ENCODE results near the gene NEU4.

NEU4 gene

DNA sequence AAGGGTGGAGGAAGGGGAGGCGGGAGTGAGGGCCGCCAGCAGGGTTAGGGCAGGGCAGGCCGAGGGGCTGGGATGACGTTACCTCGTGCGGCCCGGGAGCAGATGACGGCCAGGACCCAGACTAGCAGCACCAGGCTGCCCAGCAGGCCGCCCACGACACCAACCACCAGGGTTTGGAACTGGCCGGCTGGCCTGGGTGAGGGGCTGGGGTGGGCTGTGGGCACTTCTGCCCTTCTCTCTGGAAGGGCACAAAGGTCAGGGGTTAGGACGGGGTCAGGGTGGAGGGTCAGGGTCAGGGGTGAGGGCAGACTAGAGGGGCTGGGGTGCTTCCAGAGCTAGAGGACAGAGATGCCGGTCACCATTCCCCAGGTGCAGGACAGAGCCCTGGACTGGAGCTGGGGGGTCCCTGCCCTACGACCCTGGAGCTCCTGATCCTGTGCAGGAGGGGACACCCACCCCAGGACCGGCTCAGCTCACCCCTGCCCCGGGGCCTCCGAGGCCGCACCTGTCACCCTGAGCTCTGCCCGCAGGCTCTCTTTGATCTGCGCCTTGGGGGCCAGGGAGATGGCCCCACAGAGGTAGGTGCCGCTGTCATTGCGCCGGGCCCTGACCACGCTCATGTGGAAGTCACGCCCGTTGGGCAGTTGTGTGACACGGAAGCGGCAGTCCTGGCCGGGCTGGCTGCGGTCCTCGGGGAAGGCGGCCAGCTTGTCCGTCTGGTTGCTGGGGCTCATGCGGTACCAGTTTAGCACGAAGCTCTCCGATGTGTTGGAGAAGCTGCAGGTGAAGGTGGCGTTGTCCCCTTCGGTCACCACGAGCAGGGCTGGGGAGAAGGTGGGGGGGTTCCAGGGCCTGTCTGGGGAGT is 43.4 kb downstream of the NEU4 start:
- Histone ChIP-seq H3K9ac (ENCODE audit: low read depth, low read length) (no peak overlapping the region), H3K9me3 (ENCODE audit: control insufficient read depth, insufficient read depth, low read length) (no peaks in the 10 kb centered on the region), H3K36me3 (ENCODE audit: insufficient read depth, low read length) (no peaks in the 10 kb centered on the region), H3K4me1 (ENCODE audit: insufficient read depth, low read length) (peaks cover 5% of the 10 kb centered on the region; the same call in 1 of the 2 replicates)

GRCh38 chr2:241852981-241853631 is 44.1 kb downstream of the NEU4 start:
- Histone ChIP-seq H3K9me3 (ENCODE audit: control insufficient read depth, insufficient read depth, low read length) (no peaks in the 10 kb centered on the region), H3K36me3 (ENCODE audit: insufficient read depth, low read length) (no peaks in the 10 kb centered on the region), H3K4me1 (ENCODE audit: insufficient read depth, low read length) (peaks cover 5% of the 10 kb centered on the region; the same call in 1 of the 2 replicates), H3K9ac (ENCODE audit: low read depth, low read length) (no peak overlapping the region)

DNA sequence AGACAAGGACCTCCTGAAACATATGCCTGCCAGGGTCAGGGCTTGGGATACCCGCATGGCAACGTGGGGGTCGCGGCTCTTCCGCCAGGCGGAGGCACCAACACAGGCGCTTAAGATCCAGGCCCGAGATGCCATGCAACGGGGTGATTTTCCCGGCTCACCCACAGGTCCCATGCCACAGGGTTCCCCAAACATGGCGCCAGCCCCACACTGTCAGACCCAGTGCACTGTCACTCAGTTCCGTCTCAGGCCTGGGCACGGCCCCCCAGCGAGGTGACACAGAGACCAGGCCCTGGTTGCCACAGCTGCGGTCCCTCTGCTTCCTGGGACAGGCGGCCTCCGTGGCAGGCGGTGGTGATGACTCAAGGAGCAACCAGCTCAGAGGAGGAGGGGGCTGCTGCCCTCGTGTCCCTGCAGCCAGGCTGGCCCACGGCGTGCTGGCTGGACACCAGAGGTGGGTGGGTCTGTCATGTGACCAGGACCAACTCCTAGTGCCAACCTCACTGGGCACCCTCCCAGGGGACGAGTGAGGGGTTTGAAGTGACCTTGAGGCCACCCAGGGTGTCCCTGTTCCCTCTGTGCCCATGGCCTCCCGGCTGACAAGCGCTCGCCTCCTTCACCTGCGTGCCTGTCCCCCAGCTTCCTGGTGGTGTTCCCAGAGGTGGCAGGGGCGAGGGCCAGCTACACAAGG is 44.8 kb downstream of the NEU4 start:
- H3K36me3 ChIP-seq (ENCODE audit: insufficient read depth, low read length) = no peaks in the 10 kb centered on the region
- H3K4me1 ChIP-seq (ENCODE audit: insufficient read depth, low read length) = peaks cover 5% of the 10 kb centered on the region; the same call in 1 of the 2 replicates
- no peak overlapping the region for H3K9ac ChIP-seq (ENCODE audit: low read depth, low read length)
- no peaks in the 10 kb centered on the region for H3K9me3 ChIP-seq (ENCODE audit: control insufficient read depth, insufficient read depth, low read length)

DNA sequence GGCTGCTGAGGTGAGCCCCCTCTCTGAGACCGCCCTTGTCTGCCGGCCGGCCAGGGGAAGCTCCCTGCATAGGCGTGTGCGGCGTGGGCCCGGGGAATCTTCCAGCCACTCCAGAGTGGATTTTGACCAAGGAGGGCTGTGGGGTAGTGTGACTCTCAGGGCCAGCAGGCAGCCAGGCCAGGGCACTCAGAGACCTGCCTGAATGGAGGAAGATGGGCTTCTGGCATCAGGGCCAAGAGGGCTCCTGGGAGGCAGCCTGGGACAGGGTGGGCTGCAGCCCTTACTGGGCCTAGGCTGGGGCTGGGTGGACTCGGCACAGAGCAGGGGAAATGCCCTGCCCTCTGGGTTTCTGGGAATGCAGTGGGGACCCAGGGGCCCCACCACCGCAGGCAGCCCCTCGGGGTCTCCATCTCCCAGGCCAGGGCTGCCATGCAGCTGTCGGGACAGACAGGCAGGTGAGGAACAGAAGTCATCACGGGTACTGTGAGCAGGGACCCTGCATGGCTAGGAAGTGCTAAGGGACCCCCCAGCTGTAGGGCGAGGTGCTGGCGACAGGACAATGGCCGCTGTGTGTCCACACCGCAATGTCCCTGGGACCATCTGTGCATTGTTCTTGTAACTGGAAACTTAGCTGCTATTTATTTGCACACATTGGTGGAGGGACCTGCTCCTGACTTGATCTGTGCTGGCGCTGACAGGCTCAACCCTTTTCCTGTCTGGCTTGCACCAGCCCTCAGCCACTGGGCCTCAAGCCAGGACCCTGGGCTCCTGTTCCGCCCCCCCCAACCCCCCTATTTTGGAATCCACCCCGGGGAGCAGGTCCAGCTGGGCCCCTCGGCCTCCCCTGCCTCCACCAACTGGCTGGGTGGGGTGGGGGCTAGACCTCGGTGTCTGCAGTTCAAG is 45.6 kb downstream of the NEU4 start:
- H3K9me3 ChIP-seq (ENCODE audit: control insufficient read depth, insufficient read depth, low read length) = no peaks in the 10 kb centered on the region
- H3K9ac ChIP-seq (ENCODE audit: low read depth, low read length) = no peak overlapping the region
- no peaks in the 10 kb centered on the region for H3K36me3 ChIP-seq (ENCODE audit: insufficient read depth, low read length)
- peaks cover 10% of the 10 kb centered on the region; the same call in 1 of the 2 replicates for H3K4me1 ChIP-seq (ENCODE audit: insufficient read depth, low read length)

- no peaks in the 10 kb centered on the region for H3K9me3 ChIP-seq (ENCODE audit: control insufficient read depth, insufficient read depth, low read length)
- H3K4me1 ChIP-seq (ENCODE audit: insufficient read depth, low read length) = peaks cover 10% of the 10 kb centered on the region; the same call in 1 of the 2 replicates
- H3K36me3 ChIP-seq (ENCODE audit: insufficient read depth, low read length) = no peaks in the 10 kb centered on the region
- no peak overlapping the region for H3K9ac ChIP-seq (ENCODE audit: low read depth, low read length)
These were observed 46.4 kb downstream of the NEU4 start for GRCh38 chr2:241855245-241855887.

DNA sequence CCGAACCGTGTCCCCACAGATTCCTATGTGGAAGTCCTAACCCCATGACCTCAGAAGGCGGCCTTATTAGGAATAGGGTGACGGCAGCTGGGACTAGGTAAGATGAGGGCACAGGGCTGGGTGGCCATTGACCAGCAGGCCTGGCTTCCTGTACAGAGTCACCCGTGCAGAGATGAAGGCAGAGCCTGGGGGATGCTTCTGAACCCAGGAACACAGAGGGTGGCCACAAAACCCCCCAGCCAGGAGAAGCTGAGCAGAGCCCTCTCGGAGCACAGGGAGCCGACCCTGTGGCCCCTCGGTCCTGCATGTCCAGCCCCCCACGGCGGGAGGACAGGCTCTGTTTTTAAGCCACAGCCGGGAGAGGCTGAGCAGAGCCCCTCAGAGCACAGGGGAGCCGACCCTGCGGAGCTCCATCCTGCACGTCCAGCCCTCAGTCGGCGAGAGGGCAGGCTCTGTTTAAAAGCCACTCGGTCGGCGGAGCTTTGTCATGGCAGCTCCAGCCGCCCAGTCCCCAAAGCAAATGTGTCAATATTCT is 47.0 kb downstream of the NEU4 start:
- no peaks in the 10 kb centered on the region for H3K36me3 ChIP-seq (ENCODE audit: insufficient read depth, low read length)
- H3K4me1 ChIP-seq (ENCODE audit: insufficient read depth, low read length) = peaks cover 10% of the 10 kb centered on the region; the same call in 1 of the 2 replicates
- H3K9me3 ChIP-seq (ENCODE audit: control insufficient read depth, insufficient read depth, low read length) = no peaks in the 10 kb centered on the region
- H3K9ac ChIP-seq (ENCODE audit: low read depth, low read length) = no peak overlapping the region

GRCh38 chr2:241857041-241857541 is 48.1 kb downstream of the NEU4 start:
- Histone ChIP-seq H3K4me1 (ENCODE audit: insufficient read depth, low read length) (peaks cover 10% of the 10 kb centered on the region; the same call in 1 of the 2 replicates), H3K9me3 (ENCODE audit: control insufficient read depth, insufficient read depth, low read length) (no peaks in the 10 kb centered on the region), H3K9ac (ENCODE audit: low read depth, low read length) (no peak overlapping the region), H3K36me3 (ENCODE audit: insufficient read depth, low read length) (no peaks in the 10 kb centered on the region)

GRCh38 chr2:241857572-241858121 is 48.7 kb downstream of the NEU4 start:
- Histone ChIP-seq H3K4me1 (ENCODE audit: insufficient read depth, low read length) (peaks cover 10% of the 10 kb centered on the region; the same call in 1 of the 2 replicates), H3K9me3 (ENCODE audit: control insufficient read depth, insufficient read depth, low read length) (no peaks in the 10 kb centered on the region), H3K9ac (ENCODE audit: low read depth, low read length) (no peak overlapping the region), H3K36me3 (ENCODE audit: insufficient read depth, low read length) (no peaks in the 10 kb centered on the region)

DNA sequence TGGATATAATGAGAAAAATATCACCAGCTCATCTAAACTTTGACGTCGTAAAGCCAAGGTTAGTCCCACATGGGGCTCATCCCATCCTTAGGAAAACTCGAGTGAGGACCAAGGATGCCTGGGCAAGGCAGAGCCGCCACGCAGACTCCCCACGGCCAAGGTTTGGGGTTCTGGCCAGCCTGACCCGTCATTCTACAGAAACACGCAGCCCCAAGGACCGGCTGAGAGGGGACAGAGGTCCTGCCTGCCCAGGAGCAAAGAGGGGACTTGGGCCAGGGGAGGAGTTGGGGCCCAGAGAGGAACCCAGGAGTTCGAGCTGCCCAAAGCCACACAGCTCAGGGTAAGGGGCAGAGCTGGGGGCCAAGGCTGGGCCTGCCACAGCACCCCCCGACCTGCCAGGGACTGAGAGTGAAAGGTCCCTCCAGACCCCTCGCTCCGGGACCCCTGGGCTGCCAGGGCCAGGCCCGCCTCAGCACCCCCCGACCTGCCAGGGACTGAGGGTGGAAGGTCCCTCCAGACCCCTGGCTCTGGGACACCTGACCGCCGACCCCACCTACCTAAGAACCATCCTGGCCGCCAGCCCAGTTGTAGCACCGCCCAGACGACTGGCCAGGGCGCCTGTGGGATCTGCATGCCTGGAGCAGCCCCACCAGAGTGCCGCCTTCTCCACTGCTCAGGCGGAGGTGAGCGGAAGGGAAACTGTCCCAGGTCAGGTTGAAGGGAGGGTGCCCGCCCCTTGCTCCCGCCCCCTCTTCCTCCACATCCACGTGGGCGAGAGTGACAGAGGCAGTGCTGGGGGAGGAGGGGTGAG is 49.4 kb downstream of the NEU4 start, which contains the start of gene PDCD1:
TSS of gene PDCD1 (minus strand) at position 689 of the 811 bp plus-strand sequence. CDS start at position 633, 56 bp downstream.
- Histone ChIP-seq H3K36me3 (ENCODE audit: insufficient read depth, low read length) (no peaks in the 10 kb centered on the region), H3K9me3 (ENCODE audit: control insufficient read depth, insufficient read depth, low read length) (no peaks in the 10 kb centered on the region), H3K9ac (ENCODE audit: low read depth, low read length) (no peak within 1 kb of the TSS; the same call in 1 of the 2 replicates), H3K4me1 (ENCODE audit: insufficient read depth, low read length) (peaks cover 10% of the 10 kb centered on the region; the same call in 1 of the 2 replicates)

DNA sequence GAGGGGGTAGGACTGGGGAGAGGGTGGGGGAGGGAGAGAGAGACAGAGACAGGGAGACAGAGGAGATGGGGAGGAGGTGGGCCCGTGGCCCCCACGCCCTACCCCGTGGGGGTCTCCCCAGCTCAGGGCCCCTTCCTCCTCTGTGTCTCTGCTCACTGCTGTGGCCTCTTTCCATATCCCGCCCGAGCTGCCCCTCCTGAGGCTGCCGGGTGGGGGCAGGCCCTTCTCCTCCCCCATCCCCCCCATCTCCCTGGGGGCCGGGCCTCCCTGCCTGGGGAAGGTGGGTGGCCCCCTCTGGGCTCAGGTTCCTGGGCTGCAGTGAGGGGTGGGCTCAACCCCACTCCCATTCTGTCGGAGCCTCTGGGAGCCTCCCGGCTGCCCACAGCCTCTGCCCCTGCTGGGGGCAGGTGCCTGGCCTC is 50.0 kb downstream of the NEU4 start:
- Histone ChIP-seq H3K36me3 (ENCODE audit: insufficient read depth, low read length) (no peaks in the 10 kb centered on the region), H3K4me1 (ENCODE audit: insufficient read depth, low read length) (peaks cover 10% of the 10 kb centered on the region; the same call in 1 of the 2 replicates), H3K9me3 (ENCODE audit: control insufficient read depth, insufficient read depth, low read length) (no peaks in the 10 kb centered on the region), H3K9ac (ENCODE audit: low read depth, low read length) (no peak overlapping the region)

DNA sequence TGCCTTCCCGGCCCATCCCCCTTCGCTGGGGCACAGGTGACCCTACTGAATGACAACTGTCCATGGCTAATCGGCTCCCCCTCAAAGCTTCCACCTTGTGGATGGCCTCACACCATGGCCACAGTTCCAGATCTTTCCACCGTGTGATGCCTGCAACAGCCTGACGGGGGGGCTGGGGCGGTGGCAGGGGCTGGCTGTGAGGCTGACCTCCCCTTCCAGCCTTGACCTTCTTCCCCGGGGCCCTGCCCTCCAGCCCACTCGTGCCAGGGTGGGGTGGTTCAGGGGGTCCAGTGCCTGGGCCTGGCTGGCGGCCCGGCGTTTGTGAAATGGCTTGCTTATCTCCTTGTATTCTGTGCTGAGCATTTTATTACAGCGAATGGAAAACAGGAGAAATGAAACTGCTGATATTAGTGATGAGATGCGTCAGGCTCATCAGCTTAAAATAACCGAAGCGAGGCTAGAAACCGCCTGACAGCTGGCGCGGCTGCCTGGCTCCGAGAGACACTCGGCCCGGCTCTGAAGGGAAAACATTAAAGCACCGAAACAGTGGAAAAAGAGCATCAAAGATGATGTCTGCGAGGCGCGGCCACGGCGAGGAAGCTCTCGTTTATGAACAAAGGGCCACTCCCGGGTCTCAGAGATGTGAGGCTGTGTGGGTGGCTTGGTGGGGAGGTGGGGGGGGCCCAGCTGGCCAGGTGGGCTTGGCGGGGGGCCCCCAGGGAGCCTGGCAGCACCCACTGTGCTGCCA is 50.6 kb downstream of the NEU4 start:
- Histone ChIP-seq H3K9me3 (ENCODE audit: control insufficient read depth, insufficient read depth, low read length) (no peaks in the 10 kb centered on the region), H3K4me1 (ENCODE audit: insufficient read depth, low read length) (peaks cover 7% of the 10 kb centered on the region; the same call in 1 of the 2 replicates), H3K36me3 (ENCODE audit: insufficient read depth, low read length) (no peaks in the 10 kb centered on the region), H3K9ac (ENCODE audit: low read depth, low read length) (no peak overlapping the region)
